Astrocyte (in vitro differentiated cells and primary cell): ENCODE measurements around the gene KCP. TPM values are rescaled to one million over a fixed set of nuclear protein-coding genes. Genes with fewer than 3 reads are reported as not detected.

Experiments used
- DNase-seq: peaks from one replicate; pipeline ENCODE4 v3.0.0-alpha.2; 2010; ENCODE audit warnings: low read depth
- FAIRE-seq: peaks from 2 replicates; lab custom pipeline; 2011; peaks lifted over from hg19 to GRCh38; lab: Jason Lieb, UNC
- H2AFZ ChIP-seq: 2 replicates; pipeline ENCODE4 v1.6.0; 2012; ENCODE audit warnings: low read depth, low read length, inconsistent platforms
- H3K27ac ChIP-seq: 2 replicates; pipeline ENCODE4 v1.5.1; 2011; ENCODE audit warnings: low read depth, low read length, inconsistent platforms
- H3K27me3 ChIP-seq: 2 replicates; pipeline ENCODE4 v1.6.0; 2011; ENCODE audit warnings: low read length, inconsistent platforms; ENCODE audit not compliant: insufficient read depth
- H3K36me3 ChIP-seq: 2 replicates; pipeline ENCODE4 v1.5.1; 2011; ENCODE audit warnings: low read length, inconsistent platforms; ENCODE audit not compliant: insufficient read depth
- H3K4me1 ChIP-seq: 2 replicates; pipeline ENCODE4 v1.5.1; 2011; ENCODE audit warnings: low read length, inconsistent platforms; ENCODE audit not compliant: insufficient read depth
- H3K4me2 ChIP-seq: 2 replicates; pipeline ENCODE4 v1.6.0; 2012; ENCODE audit warnings: low read length, inconsistent platforms
- H3K4me3 ChIP-seq: 2 replicates; pipeline ENCODE4 v1.5.1; 2011; ENCODE audit warnings: low read depth, mild to moderate bottlenecking, low read length, inconsistent platforms; ENCODE audit not compliant: insufficient read depth
- H3K79me2 ChIP-seq: 2 replicates; pipeline ENCODE4 v1.6.0; 2012; ENCODE audit warnings: mild to moderate bottlenecking, low read length, inconsistent platforms; ENCODE audit not compliant: insufficient read depth
- H3K9ac ChIP-seq: 2 replicates; pipeline ENCODE4 v1.6.0; 2012; ENCODE audit warnings: mild to moderate bottlenecking, low read length, inconsistent platforms
- H3K9me3 ChIP-seq: 2 replicates; pipeline ENCODE4 v1.5.1; 2012; ENCODE audit warnings: low read depth, mild to moderate bottlenecking, low read length, inconsistent platforms; ENCODE audit not compliant: insufficient read depth
- H4K20me1 ChIP-seq: 2 replicates; pipeline ENCODE4 v1.6.0; 2012; ENCODE audit warnings: low read length, inconsistent platforms; ENCODE audit not compliant: insufficient read depth
- H3K27ac Mint-ChIP-seq: one replicate; pipeline ENCODE4 v1.8.0; 2021; ENCODE audit warnings: mild to moderate bottlenecking, mixed read lengths; ENCODE audit not compliant: unreplicated experiment
- H3K27me3 Mint-ChIP-seq: one replicate; pipeline ENCODE4 v1.8.0; 2021; ENCODE audit warnings: low read depth, mixed read lengths; ENCODE audit not compliant: unreplicated experiment
- H3K36me3 Mint-ChIP-seq: one replicate; pipeline ENCODE4 v1.8.0; 2021; ENCODE audit warnings: low read depth, mixed read lengths; ENCODE audit not compliant: unreplicated experiment
- H3K4me1 Mint-ChIP-seq: one replicate; pipeline ENCODE4 v1.8.0; 2021; ENCODE audit warnings: low read depth, mixed read lengths; ENCODE audit not compliant: unreplicated experiment
- H3K4me3 Mint-ChIP-seq: one replicate; pipeline ENCODE4 v1.8.0; 2021; ENCODE audit warnings: mild to moderate bottlenecking, moderate library complexity, mixed read lengths; ENCODE audit not compliant: unreplicated experiment
- H3K9me3 Mint-ChIP-seq: one replicate; pipeline ENCODE4 v1.8.0; 2021; ENCODE audit warnings: mild to moderate bottlenecking, mixed read lengths; ENCODE audit not compliant: unreplicated experiment
- CTCF ChIP-seq: IDR thresholded peaks from 2 replicates; pipeline ENCODE4 v1.5.1; 2011; ENCODE audit warnings: low read depth, mild to moderate bottlenecking, inconsistent platforms, low read length, moderate library complexity; ENCODE audit not compliant: insufficient read depth
- EZH2 ChIP-seq: IDR thresholded peaks from 2 replicates; pipeline ENCODE4 v1.6.1; 2012; ENCODE audit warnings: mild to moderate bottlenecking, low read length, inconsistent platforms; ENCODE audit not compliant: insufficient read depth
- total RNA-seq: library from RNA; stranded (reverse); gene quantifications from 2 replicates; pipeline ENCODE4 v1.2.1, GENCODE V29; 2021

Gene KCP
- total RNA-seq, 1 donor from 2014 or later: 0.20 TPM

GRCh38 chr7:128846781-128847444 lies 63.6 kb downstream of the KCP start:
- Histone ChIP-seq H4K20me1 (peaks cover 92% of the 10 kb centered on the region), H3K36me3 (peaks cover 74% of the 10 kb centered on the region)

GRCh38 chr7:128845987-128846386 lies 64.5 kb downstream of the KCP start:
- no peak overlapping the region for H3K4me3 ChIP-seq
- peaks cover 93% of the 10 kb centered on the region for H4K20me1 ChIP-seq
- Mint-ChIP-seq H3K27me3 (no peaks in the 10 kb centered on the region), H3K4me1 (no peaks in the 10 kb centered on the region), H3K9me3 (no peaks in the 10 kb centered on the region), H3K36me3 (peaks cover 15% of the 10 kb centered on the region), H3K4me3 (no peak overlapping the region), H3K27ac (no peak overlapping the region)
- H3K9me3 ChIP-seq: no peaks in the 10 kb centered on the region
- no peak overlapping the region for H3K9ac ChIP-seq
- no peak overlapping the region for H3K4me2 ChIP-seq
- no peak overlapping the region for H2AFZ ChIP-seq
- peaks cover 26% of the 10 kb centered on the region for H3K79me2 ChIP-seq
- H3K27me3 ChIP-seq: no peaks in the 10 kb centered on the region
- no peak for TF ChIP-seq EZH2
- no peak for TF ChIP-seq CTCF
- peaks cover 76% of the 10 kb centered on the region for H3K36me3 ChIP-seq
- no peak overlapping the region for H3K27ac ChIP-seq
- DNase-seq (no peak), FAIRE-seq (no peak)
- H3K4me1 ChIP-seq: peaks cover 10% of the 10 kb centered on the region

More at GRCh38 chr7:128846781-128847444, 63.6 kb downstream of the KCP start:
- peaks cover 15% of the 10 kb centered on the region for H3K36me3 Mint-ChIP-seq
- Histone ChIP-seq H3K9me3 (no peaks in the 10 kb centered on the region), H3K79me2 (peaks cover 32% of the 10 kb centered on the region), H3K4me2 (no peak overlapping the region), H3K4me3 (no peak overlapping the region), H2AFZ (no peak overlapping the region), H3K4me1 (peaks cover under 1% of the 10 kb centered on the region), H3K27ac (no peak overlapping the region), H3K9ac (no peak overlapping the region), H3K27me3 (no peaks in the 10 kb centered on the region)
- no peaks in the 10 kb centered on the region for H3K27me3 Mint-ChIP-seq
- H3K27ac Mint-ChIP-seq: no peak overlapping the region
- FAIRE-seq (no peak), DNase-seq (no peak)
- H3K9me3 Mint-ChIP-seq: no peaks in the 10 kb centered on the region
- H3K4me3 Mint-ChIP-seq: no peak overlapping the region
- no peaks in the 10 kb centered on the region for H3K4me1 Mint-ChIP-seq
- TF ChIP-seq CTCF (no peak), EZH2 (no peak)

GRCh38 chr7:128845475-128845874 lies 65.0 kb downstream of the KCP start:
- no peak overlapping the region for H3K4me3 Mint-ChIP-seq

More at GRCh38 chr7:128845475-128845874, 65.0 kb downstream of the KCP start:
- H3K27me3 Mint-ChIP-seq: no peaks in the 10 kb centered on the region
- no peaks in the 10 kb centered on the region for H3K4me1 Mint-ChIP-seq
- Histone ChIP-seq H3K36me3 (peaks cover 72% of the 10 kb centered on the region), H3K4me3 (no peak overlapping the region), H2AFZ (no peak overlapping the region), H3K79me2 (peaks cover 25% of the 10 kb centered on the region), H3K9me3 (no peaks in the 10 kb centered on the region), H3K27me3 (no peaks in the 10 kb centered on the region), H3K9ac (no peak overlapping the region), H3K4me1 (peaks cover 11% of the 10 kb centered on the region), H3K27ac (no peak overlapping the region), H4K20me1 (peaks cover 93% of the 10 kb centered on the region), H3K4me2 (no peak overlapping the region)
- H3K9me3 Mint-ChIP-seq: no peaks in the 10 kb centered on the region
- no peak for TF ChIP-seq CTCF
- no peak for TF ChIP-seq EZH2
- no peak overlapping the region for H3K27ac Mint-ChIP-seq
- no peak for FAIRE-seq
- peaks cover 15% of the 10 kb centered on the region for H3K36me3 Mint-ChIP-seq
- DNase-seq: no peak
